SK-N-MC (cell line): ENCODE results near the gene SIGLEC15.
"Not testable (repeated sequence)": the region's sequence is repeated elsewhere in the genome, so short reads cannot be mapped to it uniquely, and the experiment has no call there.

Source experiments
- DNase-seq: peaks from one replicate; pipeline ENCODE4 v3.0.0-alpha.2; 2011; ENCODE audit warnings: low read depth, low spot score
- H3K27ac ChIP-seq: fragments of 200-600 bp; sonication (generic); 2 replicates; pipeline ENCODE4 v1.5.1; 2016; ENCODE audit warnings: mixed run types
- H3K36me3 ChIP-seq: fragments of 200-600 bp; sonication (generic); 2 replicates; pipeline ENCODE4 v1.6.1; 2017; ENCODE audit warnings: antibody characterized with exemption, low read length, mixed read lengths; ENCODE audit not compliant: insufficient read depth
- H3K4me3 ChIP-seq: fragments of 200-600 bp; sonication (generic); 2 replicates; pipeline ENCODE4 v1.5.1; 2016
- H3K9ac ChIP-seq: fragments of 200-600 bp; sonication (generic); 2 replicates; pipeline ENCODE4 v1.8.0; 2017; ENCODE audit warnings: mixed run types, mixed read lengths; ENCODE audit not compliant: insufficient read length
- H3K9me3 ChIP-seq: fragments of 200-600 bp; sonication (generic); 2 replicates; pipeline ENCODE4 v1.6.1; 2017; ENCODE audit warnings: low read depth, mild to moderate bottlenecking, antibody characterized with exemption, low read length, moderate library complexity, mixed read lengths
- EZH2 ChIP-seq: fragments of 200-600 bp; sonication (generic); IDR thresholded peaks from one replicate; pipeline ENCODE4 v1.6.1; 2017; ENCODE audit warnings: antibody characterized with exemption
- FOXP2 ChIP-seq: optimal IDR thresholded peaks from 2 replicates; pipeline ENCODE3; 2011; ENCODE audit warnings: mild to moderate bottlenecking, moderate library complexity; ENCODE audit not compliant: insufficient read depth; ENCODE audit errors: extremely low read length, control extremely low read depth
- POLR2AphosphoS5 ChIP-seq: IDR thresholded peaks from 2 replicates; pipeline ENCODE4 v1.6.1; 2012; ENCODE audit warnings: mild to moderate bottlenecking, low read depth, low read length, borderline replicate concordance

Gene SIGLEC15

DNA sequence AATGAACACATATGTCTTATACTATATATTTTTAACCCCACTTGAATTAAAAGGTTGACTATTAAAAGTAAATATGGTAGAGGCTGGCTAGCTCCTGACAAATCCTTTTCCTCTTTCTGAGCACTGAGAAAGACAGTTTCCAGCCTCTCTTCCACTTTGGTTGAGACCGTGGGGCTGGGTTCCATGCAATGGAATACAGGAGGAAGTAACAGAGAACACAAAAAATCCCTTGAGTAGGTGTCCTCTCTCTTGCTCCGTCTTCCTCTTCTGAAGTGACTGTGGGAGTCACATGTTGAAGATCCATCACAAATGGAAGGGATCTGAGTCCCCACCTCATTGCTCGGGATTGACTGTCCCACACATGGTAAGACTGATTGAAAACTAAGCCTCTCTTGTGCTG lies 36.6 kb upstream of the SIGLEC15 start:
- TF ChIP-seq FOXP2 (no peak), POLR2AphosphoS5 (no peak), EZH2 (no peak)
- no peak for DNase-seq
- Histone ChIP-seq H3K36me3 (no peaks in the 10 kb centered on the region), H3K4me3 (no peak overlapping the region), H3K9me3 (no peaks in the 10 kb centered on the region), H3K27ac (no peak overlapping the region), H3K9ac (no peak overlapping the region)

- Histone ChIP-seq H3K27ac (no peak overlapping the region), H3K9me3 (no peaks in the 10 kb centered on the region), H3K4me3 (no peak overlapping the region), H3K9ac (no peak overlapping the region), H3K36me3 (no peaks in the 10 kb centered on the region)
- no peak for DNase-seq
- TF ChIP-seq POLR2AphosphoS5 (no peak), FOXP2 (no peak), EZH2 (no peak)
These were observed 32.8 kb upstream of the SIGLEC15 start for GRCh38 chr18:45792506-45793263.

GRCh38 chr18:45793264-45793965 lies 32.1 kb upstream of the SIGLEC15 start:
- H3K36me3 ChIP-seq: no peaks in the 10 kb centered on the region
- no peak for DNase-seq
- no peak overlapping the region for H3K9ac ChIP-seq
- H3K4me3 ChIP-seq: no peak overlapping the region
- no peak overlapping the region for H3K27ac ChIP-seq
- H3K9me3 ChIP-seq: no peaks in the 10 kb centered on the region
- no peak for TF ChIP-seq FOXP2
- no peak for TF ChIP-seq POLR2AphosphoS5

DNA sequence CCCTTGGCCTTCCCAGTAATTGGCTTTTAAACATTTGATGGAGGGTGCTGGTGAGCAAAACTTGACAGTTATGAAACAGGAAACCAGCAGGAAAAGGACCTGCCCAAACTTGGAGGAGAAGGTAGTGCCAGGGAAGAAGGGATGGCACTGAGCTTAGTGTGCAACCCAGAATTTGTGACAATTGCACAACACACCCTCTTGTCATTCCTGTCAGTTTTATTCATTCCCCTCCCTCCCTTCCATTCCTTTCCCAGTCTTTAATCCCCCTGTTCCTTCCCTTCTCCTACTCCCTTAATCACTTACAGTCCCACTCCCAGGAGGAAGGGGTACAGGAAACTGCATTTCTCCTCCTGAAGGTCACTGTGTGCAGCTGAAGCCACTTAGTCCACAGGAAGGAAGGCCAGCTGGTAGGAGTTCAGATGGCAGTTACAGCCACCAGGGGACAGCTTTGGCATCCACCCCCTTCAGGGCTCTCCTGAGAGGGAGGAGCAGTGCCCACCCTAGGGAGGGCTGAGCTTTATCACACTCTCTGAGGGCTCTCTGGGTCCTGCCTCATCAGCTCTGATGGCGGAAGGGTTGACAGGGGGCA lies 24.0 kb upstream of the SIGLEC15 start:
- H3K27ac ChIP-seq: no peak overlapping the region
- H3K36me3 ChIP-seq: no peaks in the 10 kb centered on the region
- no peak overlapping the region for H3K9ac ChIP-seq
- no peaks in the 10 kb centered on the region for H3K9me3 ChIP-seq
- no peak for TF ChIP-seq POLR2AphosphoS5
- no peak for TF ChIP-seq EZH2
- TF ChIP-seq FOXP2: no peak
- no peak overlapping the region for H3K4me3 ChIP-seq
- DNase-seq: no peak

DNA sequence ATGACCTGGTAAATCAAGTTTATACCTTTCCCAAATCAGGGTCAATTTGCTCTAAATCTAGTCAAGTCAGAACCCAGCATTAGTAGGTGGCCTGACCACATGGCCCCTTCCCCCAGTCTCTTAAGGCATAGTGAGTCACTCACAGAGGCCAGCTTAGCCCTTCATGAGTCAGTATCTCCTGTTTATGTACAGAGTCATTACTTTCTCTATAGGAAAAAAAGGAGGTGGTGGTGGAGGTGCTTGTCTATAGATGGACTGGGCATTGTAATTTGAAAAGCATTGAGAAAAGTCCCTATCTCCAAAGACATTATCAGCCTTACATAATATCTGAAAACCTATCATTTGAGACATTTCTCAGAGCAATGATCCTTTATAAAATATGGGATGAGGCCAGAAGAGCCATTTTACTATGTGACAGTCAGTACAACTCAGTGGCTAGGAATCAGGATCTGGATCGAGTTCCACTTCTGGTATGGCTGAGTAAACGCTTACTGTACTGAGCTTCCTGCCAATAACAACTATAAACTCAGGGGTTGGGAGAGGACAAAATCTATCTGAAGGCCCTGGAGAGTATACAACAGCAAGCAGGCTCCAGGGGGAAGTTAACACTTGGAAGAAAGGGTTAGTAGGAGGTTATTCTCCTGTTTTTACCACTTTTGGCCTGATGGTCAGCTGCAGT lies 22.5 kb upstream of the SIGLEC15 start:
- no peak for DNase-seq
- TF ChIP-seq EZH2 (no peak), POLR2AphosphoS5 (no peak), FOXP2 (no peak)
- Histone ChIP-seq H3K27ac (no peak overlapping the region), H3K9me3 (no peaks in the 10 kb centered on the region), H3K36me3 (no peaks in the 10 kb centered on the region), H3K9ac (no peak overlapping the region), H3K4me3 (no peak overlapping the region)

DNA sequence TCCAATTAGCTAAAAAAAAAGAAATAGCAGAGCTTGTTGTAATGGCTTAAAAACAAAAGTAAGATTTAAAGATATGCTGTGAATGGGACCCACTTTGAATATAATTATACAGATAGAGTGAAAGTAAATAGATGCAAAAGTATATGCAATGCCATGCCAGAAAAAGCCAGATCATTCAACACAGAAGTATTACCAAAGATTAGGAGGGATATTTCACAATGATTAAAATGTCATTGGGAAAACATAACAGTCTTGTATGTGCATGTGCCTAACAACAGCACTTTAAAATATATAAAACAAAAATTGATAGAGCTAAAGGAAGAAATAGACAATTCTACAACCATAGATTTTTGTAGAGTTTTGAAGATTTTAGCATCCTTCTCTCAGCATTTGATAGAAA lies 19.9 kb upstream of the SIGLEC15 start:
- no peak overlapping the region for H3K9ac ChIP-seq
- H3K4me3 ChIP-seq: no peak overlapping the region
- no peaks in the 10 kb centered on the region for H3K36me3 ChIP-seq
- DNase-seq: no peak
- no peaks in the 10 kb centered on the region for H3K9me3 ChIP-seq
- no peak overlapping the region for H3K27ac ChIP-seq
- TF ChIP-seq POLR2AphosphoS5: no peak
- TF ChIP-seq FOXP2: no peak
- no peak for TF ChIP-seq EZH2

DNA sequence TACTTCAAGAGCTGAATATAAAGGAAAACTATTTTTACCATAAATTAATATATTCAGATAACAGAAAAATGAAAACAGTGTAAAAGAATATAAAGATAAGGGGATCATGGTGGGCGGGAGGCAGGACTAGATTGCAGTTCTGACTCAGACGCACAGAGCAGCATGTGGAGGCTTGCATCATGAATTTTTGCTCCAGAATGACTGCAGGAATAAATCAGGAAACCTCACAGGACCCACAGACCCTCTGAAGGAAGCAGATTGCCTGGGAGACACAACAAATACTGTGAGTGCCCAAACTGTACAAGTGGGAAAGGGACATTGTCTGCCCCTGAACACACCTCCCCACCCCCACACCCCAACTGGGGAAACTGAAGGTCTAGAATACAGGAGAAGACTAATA lies 19.2 kb upstream of the SIGLEC15 start:
- DNase-seq: no peak
- Histone ChIP-seq H3K36me3 (no peaks in the 10 kb centered on the region), H3K9ac (no peak overlapping the region), H3K9me3 (no peaks in the 10 kb centered on the region), H3K27ac (no peak overlapping the region), H3K4me3 (no peak overlapping the region)
- TF ChIP-seq POLR2AphosphoS5 (no peak), FOXP2 (no peak), EZH2 (no peak)

GRCh38 chr18:45807144-45807543 lies 18.3 kb upstream of the SIGLEC15 start:
- H3K27ac ChIP-seq, H3K9ac ChIP-seq, DNase-seq, H3K9me3 ChIP-seq, H3K36me3 ChIP-seq, H3K4me3 ChIP-seq: not testable (repeated sequence)

DNA sequence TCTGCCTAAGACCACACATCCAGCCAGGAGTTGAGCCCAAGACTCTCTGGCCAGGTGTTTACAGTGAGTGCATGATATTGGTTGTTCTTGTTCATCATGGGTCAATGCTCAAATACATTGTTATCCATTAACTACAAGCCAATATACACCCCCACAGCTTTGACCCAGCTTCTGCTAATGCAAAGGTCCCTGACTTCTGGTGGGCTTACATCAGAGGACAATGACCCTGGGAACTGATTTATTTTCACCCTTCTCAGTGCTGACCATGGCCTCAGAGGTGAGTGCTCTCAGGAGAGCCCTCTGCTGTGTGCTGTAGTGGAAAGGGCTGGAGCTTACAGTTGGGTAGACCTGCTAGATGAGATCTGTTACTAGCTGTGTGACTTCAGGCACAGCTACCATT lies 10.7 kb upstream of the SIGLEC15 start:
- not testable (repeated sequence) for H3K36me3 ChIP-seq, H3K9me3 ChIP-seq, DNase-seq, H3K27ac ChIP-seq, H3K4me3 ChIP-seq, H3K9ac ChIP-seq
